HepG2 (cell line): ENCODE data around the gene TNFRSF18. TPM values are rescaled to one million over a fixed set of nuclear protein-coding genes. Genes with fewer than 3 reads are reported as not detected.
A peak's percentile ranks its signal among the peaks of the same experiment; 100 is the strongest.

ENCODE experiments used
- ATAC-seq: fragments of 200-7000 bp; cut with Tn5 transposase; 3 replicates; pipeline ENCODE4 v1.9.1; 2020; ENCODE audit warnings: mild to moderate bottlenecking, moderate library complexity
- BruUV-seq: library from RNA; stranded (reverse); fragments of 400-500 nt; replicated peaks from 2 replicates; lab custom pipeline; 2021; lab: Mats Ljungman, UMichigan
- CTCF ChIA-PET: fragments of 300-600 bp; formaldehyde crosslinking; extraction: SDS; loops from one replicate; lab custom pipeline; 2021; ENCODE audit warnings: low total read pairs, inconsistent platforms, low intra/inter-chr PET ratio; lab: Yijun Ruan, JAX
- POLR2A ChIA-PET: fragments of 350-600 bp; sonication (Branson Sonifier 250); formaldehyde crosslinking; loops from one replicate; lab custom pipeline; 2020; ENCODE audit warnings: antibody characterized with exemption, inconsistent platforms; lab: Yijun Ruan, JAX
- DNase-seq: peaks from one replicate; pipeline ENCODE4 v3.0.0-alpha.2; 2015; ENCODE audit warnings: low spot score
- FAIRE-seq: peaks from 3 replicates; lab custom pipeline; 2011; peaks lifted over from hg19 to GRCh38; lab: Jason Lieb, UNC
- H2AFZ ChIP-seq: one replicate; pipeline ENCODE4 v1.6.1; 2011; ENCODE audit warnings: low read length, inconsistent platforms
- H3K27ac ChIP-seq: fragments of 300-600 bp; 3 replicates; pipeline ENCODE4 v1.8.0; 2011; ENCODE audit warnings: mixed run types, mild to moderate bottlenecking, mixed read lengths, low read length, inconsistent platforms; ENCODE audit not compliant: insufficient read depth; ENCODE audit errors: extremely low read length
- H3K27me3 ChIP-seq, 2 experiments: fragments of 200-600 bp in 1 of 2; 2 replicates in 1 of 2; 3 replicates in 1 of 2; pipeline versions ENCODE4 v1.6.0 to v1.8.0; 2011; ENCODE audit warnings: low read length in 2 of 2, mild to moderate bottlenecking in 2 of 2, moderate library complexity in 2 of 2, inconsistent platforms in 1 of 2; ENCODE audit not compliant: insufficient read depth in 2 of 2, control insufficient read depth in 1 of 2
- H3K36me3 ChIP-seq, 2 experiments: fragments of 200-600 bp in 1 of 2; replicated peaks in 1 of 2; 2 replicates in 1 of 2; 3 replicates in 1 of 2; pipeline versions ENCODE4 v1.5.1 to v1.8.0; 2011; ENCODE audit warnings: low read length in 2 of 2, inconsistent platforms in 1 of 2; ENCODE audit not compliant: insufficient read depth in 2 of 2, control insufficient read depth in 1 of 2
- H3K4me1 ChIP-seq: 2 replicates; pipeline ENCODE4 v1.5.1; 2012; ENCODE audit warnings: low read length, inconsistent platforms; ENCODE audit not compliant: insufficient read depth
- H3K4me2 ChIP-seq: 2 replicates; pipeline ENCODE4 v1.6.0; 2011; ENCODE audit warnings: low read depth, low read length, inconsistent platforms
- H3K4me3 ChIP-seq, 3 experiments: fragments of 200-600 bp in 1 of 3; sonication (generic), shearing (Covaris generic) in 1 of 3; replicated peaks in 1 of 3; 2 replicates each; pipeline ENCODE4 v1.5.1; 2011 to 2016; ENCODE audit warnings: low read length in 3 of 3, inconsistent platforms in 2 of 3, low read depth in 2 of 3, mild to moderate bottlenecking in 2 of 3, control low read depth in 1 of 3, mixed read lengths in 1 of 3; ENCODE audit not compliant: insufficient read depth in 1 of 3
- H3K79me2 ChIP-seq: one replicate; pipeline ENCODE4 v1.6.1; 2011; ENCODE audit warnings: low read length, inconsistent platforms; ENCODE audit not compliant: insufficient read depth
- H3K9ac ChIP-seq: 2 replicates; pipeline ENCODE4 v1.6.0; 2011; ENCODE audit warnings: mild to moderate bottlenecking, low read depth, low read length, inconsistent platforms; ENCODE audit not compliant: insufficient read depth
- H3K9me3 ChIP-seq: 2 replicates; pipeline ENCODE4 v1.5.1; 2012; ENCODE audit warnings: mild to moderate bottlenecking, low read length
- H4K20me1 ChIP-seq: 2 replicates; pipeline ENCODE4 v1.6.0; 2011; ENCODE audit warnings: inconsistent platforms, mild to moderate bottlenecking, low read length, moderate library complexity; ENCODE audit not compliant: insufficient read depth
- AHR ChIP-seq: IDR thresholded peaks from 2 replicates; pipeline ENCODE4 v1.6.1; 2018; ENCODE audit warnings: missing genetic modification reagents, missing compliant biosample characterization
- AKAP8 ChIP-seq: sonication (generic); formaldehyde crosslinking; IDR thresholded peaks from 2 replicates; pipeline ENCODE4 v1.5.1; 2020; ENCODE audit warnings: mild to moderate bottlenecking, missing genetic modification reagents
- DPF2 ChIP-seq: sonication (generic); formaldehyde crosslinking; IDR thresholded peaks from 2 replicates; pipeline ENCODE4 v1.4.0; 2020; ENCODE audit warnings: mild to moderate bottlenecking, low read depth, missing genetic modification reagents, borderline replicate concordance
- FOXC1 ChIP-seq: sonication (generic); formaldehyde crosslinking; IDR thresholded peaks from 2 replicates; pipeline ENCODE4 v1.8.0; 2022; ENCODE audit warnings: mild to moderate bottlenecking, missing genetic modification reagents, borderline replicate concordance
- MEF2D ChIP-seq: sonication (generic); formaldehyde crosslinking; IDR thresholded peaks from 2 replicates; pipeline ENCODE4 v1.5.1; 2020; ENCODE audit warnings: mild to moderate bottlenecking, missing genetic modification reagents
- MEIS1 ChIP-seq: sonication (generic); formaldehyde crosslinking; IDR thresholded peaks from 2 replicates; pipeline ENCODE4 v1.9.0; 2021; ENCODE audit warnings: mild to moderate bottlenecking, missing genetic modification reagents, moderate library complexity, borderline replicate concordance
- POLR2A ChIP-seq, 2 experiments: IDR thresholded peaks; 2 replicates each; pipeline ENCODE4 v1.6.1; 2011; ENCODE audit warnings: low read depth in 2 of 2, low read length in 2 of 2, mild to moderate bottlenecking in 1 of 2, moderate library complexity in 1 of 2; ENCODE audit not compliant: insufficient read depth in 1 of 2
- PRMT3 ChIP-seq: sonication (generic); formaldehyde crosslinking; IDR thresholded peaks from 2 replicates; pipeline ENCODE4 v1.8.1; 2022; ENCODE audit warnings: low read depth, mild to moderate bottlenecking, moderate library complexity, missing genetic modification reagents, borderline replicate concordance
- RBFOX2 ChIP-seq: fragments of 200-400 bp; formaldehyde crosslinking; IDR thresholded peaks from 2 replicates; pipeline ENCODE4 v1.6.1; 2017; ENCODE audit warnings: low read depth, mild to moderate bottlenecking, low read length
- RBM39 ChIP-seq: fragments of 200-400 bp; formaldehyde crosslinking; IDR thresholded peaks from one replicate; pipeline ENCODE4 v1.6.1; 2018; ENCODE audit warnings: antibody characterized with exemption, mild to moderate bottlenecking, low read depth, low read length; ENCODE audit not compliant: poor library complexity, severe bottlenecking
- RXRB ChIP-seq: IDR thresholded peaks from 2 replicates; pipeline ENCODE4 v1.6.1; 2016; ENCODE audit warnings: borderline replicate concordance, missing genetic modification reagents, missing compliant biosample characterization
- SIX1 ChIP-seq: sonication (generic); formaldehyde crosslinking; IDR thresholded peaks from 2 replicates; pipeline ENCODE4 v1.4.0; 2020; ENCODE audit warnings: missing genetic modification reagents, borderline replicate concordance
- THYN1 ChIP-seq: sonication (generic); formaldehyde crosslinking; IDR thresholded peaks from 2 replicates; pipeline ENCODE4 v1.8.1; 2023; ENCODE audit warnings: low read depth, mild to moderate bottlenecking, moderate library complexity, missing genetic modification reagents, borderline replicate concordance
- ZFP36L1 ChIP-seq: sonication (generic); formaldehyde crosslinking; IDR thresholded peaks from 2 replicates; pipeline ENCODE4 v1.8.0; 2022; ENCODE audit warnings: mild to moderate bottlenecking, missing genetic modification reagents, moderate library complexity
- ZNF331 ChIP-seq: sonication (generic); formaldehyde crosslinking; IDR thresholded peaks from 2 replicates; pipeline ENCODE4 v1.4.0; 2020; ENCODE audit warnings: missing genetic modification reagents
- ZNF556 ChIP-seq: sonication (generic); formaldehyde crosslinking; IDR thresholded peaks from 2 replicates; pipeline ENCODE4 v1.4.0; 2020; ENCODE audit warnings: mild to moderate bottlenecking, missing genetic modification reagents, borderline replicate concordance
- WGBS: methylation state at CpG from one replicate; pipeline ENCODE4 v1.1.6; 2017; ENCODE audit warnings: low lambda C conversion rate; 5-methylcytosine and 5-hydroxymethylcytosine counted together
- in situ Hi-C: cut with HindIII; loops from 2 replicates; pipeline ENCODE4 v1.10.0; 2017; ENCODE audit warnings: low pct_unique_long_range_greater_than_20kb; ENCODE audit not compliant: extremely low pct_ligation_motif_present
- intact Hi-C: fragments of 100-400 bp; cut with micrococcal nuclease; formaldehyde crosslinking; loops from one replicate; pipeline ENCODE4 v1.10.0; 2022; ENCODE audit not compliant: unreplicated experiment
- polyA plus RNA-seq, 8 experiments: library from polyadenylated mRNA; depleted of rRNA in 3 of 8; stranded (reverse) in 7 of 8; unstranded in 1 of 8; fragments of >200 nt; fragmentation: Illumina TruSeq in 4 of 8; extraction: Trizol in 4 of 8; gene quantifications; 2 replicates each; pipeline versions ENCODE4 v1.2.1 to v1.2.3, GENCODE V29; 2011 to 2016; ENCODE audit warnings: low read depth in 4 of 8, missing spikeins in 1 of 8, mixed read lengths in 1 of 8; ENCODE audit not compliant: insufficient read depth in 1 of 8
- total RNA-seq, 5 experiments: library from RNA; depleted of rRNA; stranded (reverse); fragments of >200 nt; fragmentation: Illumina TruSeq; extraction: Trizol; gene quantifications; 2 replicates each; pipeline ENCODE4 v1.2.3, GENCODE V29; 2016; ENCODE audit warnings: low read depth in 1 of 5
- TF ChIP-seq, protein P1 (sequence below): sonication (generic); formaldehyde crosslinking; IDR thresholded peaks from 2 replicates; pipeline ENCODE4 v1.4.0; 2020; ENCODE audit warnings: missing genetic modification reagents, mild to moderate bottlenecking, borderline replicate concordance
- TF ChIP-seq, protein P2 (sequence below): sonication (generic); formaldehyde crosslinking; IDR thresholded peaks from 2 replicates; pipeline ENCODE4 v1.4.0; 2020; ENCODE audit warnings: missing genetic modification reagents, borderline replicate concordance

Gene TNFRSF18
- total and polyA plus RNA-seq, 2 of the 13 experiments (the other 11 are each of a cell fraction or from before 2014, with no cell fraction given) = not detected

DNA sequence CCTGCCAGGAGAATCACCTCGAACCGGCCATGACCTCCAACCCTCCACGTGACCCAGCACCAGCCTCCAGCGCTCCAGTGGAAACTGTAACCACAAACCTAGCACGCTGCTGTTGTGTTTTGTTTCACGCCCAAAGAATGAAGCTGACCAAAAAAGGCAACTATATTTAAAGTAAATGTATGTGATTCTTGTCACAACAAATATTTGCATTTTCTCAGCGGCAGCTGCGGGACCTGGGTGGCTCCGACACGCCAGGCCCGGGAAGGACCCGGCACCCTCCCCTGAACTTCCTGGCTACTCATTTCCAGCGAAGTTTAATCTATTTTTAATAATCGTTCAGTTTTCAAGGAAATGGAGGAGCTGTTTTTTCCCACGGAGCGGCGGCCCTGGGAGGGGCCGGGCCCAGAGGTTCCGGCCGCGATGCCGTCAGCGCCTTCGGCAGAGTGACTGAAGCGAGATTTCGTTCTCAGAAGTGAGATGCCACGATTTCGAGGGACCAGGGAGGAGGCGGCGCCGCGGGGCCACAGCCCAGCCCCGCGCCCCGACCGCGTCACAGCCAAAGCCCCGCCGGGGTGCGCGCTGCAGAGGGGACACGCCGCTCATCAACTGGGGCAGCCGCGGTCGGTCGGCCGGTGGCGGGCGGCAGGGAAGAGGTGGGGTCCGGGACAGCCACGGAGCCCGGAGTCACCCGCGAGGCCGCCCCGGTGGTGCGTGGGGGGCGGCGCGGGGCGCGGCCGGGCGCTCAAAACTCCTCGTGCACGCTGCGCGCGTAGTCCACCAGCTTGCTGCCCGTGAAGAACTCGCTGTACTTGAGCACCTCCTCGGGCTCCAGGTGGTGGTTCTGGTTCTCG lies 10.6 kb upstream of the TNFRSF18 start (continued):
- TF ChIP-seq RXRB (CRISPR knock-in tag) (no peak), THYN1 (CRISPR knock-in tag) (no peak)
- TF ChIP-seq, protein P1, sequence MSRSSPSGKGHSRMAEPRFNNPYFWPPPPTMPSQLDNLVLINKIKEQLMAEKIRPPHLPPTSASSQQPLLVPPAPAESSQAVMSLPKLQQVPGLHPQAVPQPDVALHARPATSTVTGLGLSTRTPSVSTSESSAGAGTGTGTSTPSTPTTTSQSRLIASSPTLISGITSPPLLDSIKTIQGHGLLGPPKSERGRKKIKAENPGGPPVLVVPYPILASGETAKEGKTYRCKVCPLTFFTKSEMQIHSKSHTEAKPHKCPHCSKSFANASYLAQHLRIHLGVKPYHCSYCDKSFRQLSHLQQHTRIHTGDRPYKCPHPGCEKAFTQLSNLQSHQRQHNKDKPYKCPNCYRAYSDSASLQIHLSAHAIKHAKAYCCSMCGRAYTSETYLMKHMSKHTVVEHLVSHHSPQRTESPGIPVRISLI (CRISPR knock-in tag) = no peak

DNA sequence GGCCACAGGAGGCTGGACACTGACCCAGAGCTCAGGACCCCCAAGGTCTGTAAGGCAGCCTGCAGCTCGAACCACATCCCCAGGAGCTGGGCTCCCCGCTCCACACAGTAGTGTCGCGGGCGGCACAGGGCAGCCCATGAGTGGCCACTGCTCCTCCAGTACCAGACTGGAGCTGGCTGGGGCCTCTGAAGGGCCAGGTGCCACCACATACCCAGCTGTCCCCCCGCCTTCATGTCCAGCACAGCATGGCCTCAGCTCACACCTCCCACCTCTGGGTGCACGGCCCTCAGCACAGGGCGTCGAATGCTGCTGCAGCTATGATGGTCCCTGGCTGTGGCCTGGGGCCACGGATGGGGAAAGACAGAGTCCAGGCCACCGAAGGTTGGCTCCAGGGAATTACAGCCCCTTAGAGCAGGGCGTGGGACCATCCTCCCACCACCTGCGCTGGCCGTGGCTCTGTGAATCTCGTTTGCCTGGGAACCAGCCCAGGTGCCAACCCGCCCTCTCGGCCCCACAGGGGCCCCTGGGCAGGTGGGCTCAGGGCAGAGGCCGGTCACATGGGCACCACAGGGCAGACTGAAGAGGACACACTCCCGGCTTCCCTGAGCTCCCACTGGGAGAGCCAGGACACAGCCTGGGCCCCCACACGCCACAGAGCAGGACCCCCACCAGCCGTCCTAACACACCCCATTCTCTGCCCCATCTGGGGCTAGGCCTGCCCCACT lies 9.7 kb upstream of the TNFRSF18 start:
- Histone ChIP-seq H3K27ac (no peak overlapping the region), H3K9ac (no peak overlapping the region), H3K4me3 (no peak overlapping the region), H3K9me3 (no peaks in the 10 kb centered on the region), H3K4me1 (no peaks in the 10 kb centered on the region), H3K79me2 (no peaks in the 10 kb centered on the region), H4K20me1 (no peaks in the 10 kb centered on the region), H3K27me3 (peaks cover 2 to 21% of the 10 kb centered on the region in 2 experiments; a peak in 2 of 5 replicates), H3K36me3 (peaks cover 12 to 30% of the 10 kb centered on the region in 2 experiments; a peak in 4 of 5 replicates), H2AFZ (no peak overlapping the region), H3K4me2 (no peak overlapping the region)
- in situ Hi-C loops (no loop called here), intact Hi-C loops (no loop called here)
- ATAC-seq = no peak
- 94% methylated on average over 5 of the region's 21 CpGs for WGBS
- POLR2A ChIA-PET = interaction anchor here (1.1 kb wide), 1 partner anchor 15 kb away, joined by 3 read pairs; the partner anchor contains the start of gene SDF4
- FAIRE-seq = no peak
- CTCF ChIA-PET = no interaction called here
- no peak for DNase-seq
- no TSS peak for BruUV-seq
- TF ChIP-seq ZNF556 (CRISPR knock-in tag) (no peak), MEIS1 (CRISPR knock-in tag) (no peak), PRMT3 (CRISPR knock-in tag) (no peak), DPF2 (CRISPR knock-in tag) (no peak), SIX1 (CRISPR knock-in tag) (no peak), POLR2A (IDR thresholded peaks at IDR 0.05; ENCODE audit: insufficient read depth in 1 of 2, low read depth in 2 of 2, low read length in 2 of 2) (peak in 1 of 2 experiments; percentile 9; a peak in 1 of 4 replicates), RBM39 (no peak), ZFP36L1 (no peak), AHR (CRISPR knock-in tag) (no peak), RBFOX2 (peak; percentile 51; the same call in 1 of the 2 replicates), FOXC1 (CRISPR knock-in tag) (no peak), AKAP8 (CRISPR knock-in tag) (peak; percentile 34; the same call in 1 of the 2 replicates), MEF2D (no peak), ZNF331 (CRISPR knock-in tag) (no peak)
- TF ChIP-seq, protein P2, sequence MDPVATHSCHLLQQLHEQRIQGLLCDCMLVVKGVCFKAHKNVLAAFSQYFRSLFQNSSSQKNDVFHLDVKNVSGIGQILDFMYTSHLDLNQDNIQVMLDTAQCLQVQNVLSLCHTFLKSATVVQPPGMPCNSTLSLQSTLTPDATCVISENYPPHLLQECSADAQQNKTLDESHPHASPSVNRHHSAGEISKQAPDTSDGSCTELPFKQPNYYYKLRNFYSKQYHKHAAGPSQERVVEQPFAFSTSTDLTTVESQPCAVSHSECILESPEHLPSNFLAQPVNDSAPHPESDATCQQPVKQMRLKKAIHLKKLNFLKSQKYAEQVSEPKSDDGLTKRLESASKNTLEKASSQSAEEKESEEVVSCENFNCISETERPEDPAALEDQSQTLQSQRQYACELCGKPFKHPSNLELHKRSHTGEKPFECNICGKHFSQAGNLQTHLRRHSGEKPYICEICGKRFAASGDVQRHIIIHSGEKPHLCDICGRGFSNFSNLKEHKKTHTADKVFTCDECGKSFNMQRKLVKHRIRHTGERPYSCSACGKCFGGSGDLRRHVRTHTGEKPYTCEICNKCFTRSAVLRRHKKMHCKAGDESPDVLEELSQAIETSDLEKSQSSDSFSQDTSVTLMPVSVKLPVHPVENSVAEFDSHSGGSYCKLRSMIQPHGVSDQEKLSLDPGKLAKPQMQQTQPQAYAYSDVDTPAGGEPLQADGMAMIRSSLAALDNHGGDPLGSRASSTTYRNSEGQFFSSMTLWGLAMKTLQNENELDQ (CRISPR knock-in tag) = no peak
